ENCODE data around the gene TAF5L. TPM values are rescaled to one million over a fixed set of nuclear protein-coding genes. Genes with fewer than 3 reads are reported as not detected.

TAF5L gene
- total and polyA plus RNA-seq, 2 of the 8 experiments (the other 6 are each of a cell fraction or from before 2014, with no cell fraction given) = 17.7 to 23.3 TPM

DNA sequence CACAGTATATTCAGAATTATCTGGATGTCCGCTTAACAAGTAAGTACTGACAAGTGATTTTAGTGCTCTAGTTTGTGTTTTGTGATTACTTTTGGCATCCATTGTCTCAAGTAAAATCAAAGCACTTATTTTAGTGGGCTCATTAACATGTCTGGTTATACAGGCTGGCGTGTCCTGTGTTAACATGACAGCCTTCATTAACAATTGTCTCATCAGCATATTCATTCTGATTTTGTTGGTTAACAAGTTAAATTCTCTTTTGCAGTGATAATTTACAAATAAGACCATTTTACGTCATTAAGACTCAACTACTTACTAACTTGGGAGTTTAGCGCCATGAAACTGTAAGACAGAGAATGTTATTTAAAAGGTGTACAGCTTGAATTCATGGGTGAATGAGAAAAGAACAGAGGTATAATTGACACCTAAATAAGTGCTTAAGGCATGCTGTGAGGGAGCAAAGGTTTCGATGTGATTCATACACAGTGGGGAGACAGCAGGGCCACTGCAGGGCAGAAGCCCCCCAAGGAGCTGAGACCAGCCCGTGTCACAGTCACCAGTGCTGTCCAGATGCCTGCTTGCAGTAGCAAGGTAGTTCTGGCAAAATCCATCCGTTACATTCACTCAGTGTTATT lies 22.4 kb downstream of the TAF5L start:
- Histone ChIP-seq H2AFZ (ENCODE audit: low read length) (no peak overlapping the region), H2BK20ac (ENCODE audit: low read length) (no peak overlapping the region), H3K23ac (ENCODE audit: insufficient read length) (no peak overlapping the region), H4K91ac (replicated peaks; ENCODE audit: insufficient read length, low read length) (no peak overlapping the region), H3K23me2 (ENCODE audit: low read depth, low read length) (no peaks in the 10 kb centered on the region), H4K8ac (ENCODE audit: extremely low read depth, insufficient read depth, low read length) (no peak overlapping the region), H2BK120ac (replicated peaks; ENCODE audit: low read depth, low read length) (no peak overlapping the region), H3K4me3 (ENCODE audit: extremely low read depth in 1 of 4, insufficient read depth in 2 of 4, low read depth in 3 of 4, low read length in 4 of 4) (no peak overlapping the region), H3K36me3 (ENCODE audit: control insufficient read depth in 2 of 4, insufficient read depth in 4 of 4, low read length in 3 of 4) (peaks cover 0 to 28% (median 13%) of the 10 kb centered on the region in 4 experiments; a peak in 6 of 8 replicates), H3K27ac (ENCODE audit: low read depth, low read length) (no peak overlapping the region), H2AK5ac (ENCODE audit: low read depth, low read length) (no peak overlapping the region), H3K4ac (replicated peaks; ENCODE audit: insufficient read length, low read depth, low read length) (no peak overlapping the region), H3K9me3 (ENCODE audit: insufficient read depth in 2 of 2, low read depth in 1 of 2, low read length in 1 of 2) (no peaks in the 10 kb centered on the region), H2BK15ac (ENCODE audit: low read length) (no peak overlapping the region), H3K79me1 (ENCODE audit: low read depth, low read length) (no peaks in the 10 kb centered on the region), H3K9ac (replicated peaks in 1 of 4; ENCODE audit: extremely low read depth in 1 of 4, low read depth in 3 of 4, low read length in 3 of 4) (no peak overlapping the region), H3K27me3 (replicated peaks in 1 of 4; ENCODE audit: control insufficient read depth in 3 of 4, extremely low read depth in 1 of 4, insufficient read depth in 3 of 4, low read length in 3 of 4) (no peaks in the 10 kb centered on the region), H3K18ac (ENCODE audit: extremely low read depth, low read length) (no peak overlapping the region), H3K14ac (ENCODE audit: insufficient read length) (no peak overlapping the region), H2BK5ac (ENCODE audit: low read depth, low read length) (no peak overlapping the region), H4K5ac (ENCODE audit: insufficient read length, low read depth, low read length) (no peak overlapping the region), H3K4me2 (ENCODE audit: insufficient read depth in 1 of 2, low read depth in 2 of 2, low read length in 2 of 2) (no peak overlapping the region), H2BK12ac (ENCODE audit: low read depth, low read length) (no peak overlapping the region), H4K20me1 (replicated peaks in 1 of 2; ENCODE audit: control insufficient read depth in 1 of 2, insufficient read depth in 2 of 2, low read length in 2 of 2) (no peaks in the 10 kb centered on the region), H3K4me1 (replicated peaks in 1 of 4; ENCODE audit: control insufficient read depth in 3 of 4, insufficient read depth in 4 of 4, low read length in 3 of 4) (peaks cover 0 to 6% (median 2%) of the 10 kb centered on the region in 4 experiments; a peak in 2 of 7 replicates), H3K79me2 (ENCODE audit: control insufficient read depth in 1 of 2, insufficient read depth in 2 of 2, low read length in 2 of 2) (0 out of 4 replicates have a peak, but pooled peaks cover 0 to 3% of the 10 kb centered on the region in 2 experiments), H3K56ac (replicated peaks; ENCODE audit: insufficient read length, low read depth, low read length) (no peak overlapping the region)
- ChIA-PET POLR2A (ENCODE audit: partially characterized antibody) (interaction anchor here (1.1 kb wide), 1 partner anchor 27 kb away, joined by 3 read pairs; no protein-coding TSS in a partner anchor), CTCF (ENCODE audit: partially characterized antibody) (no interaction called here)
- no peak for DNase-seq (ENCODE audit: low read depth in 1 of 2, low spot score in 2 of 2)
- 92% methylated on average over 7 of the region's 7 CpGs; no CpG with 5 or more reads in 1 of the 2 experiments for WGBS, 2 experiments (ENCODE audit: extremely low coverage in 1 of 2, insufficient coverage in 1 of 2, insufficient read length in 1 of 2, insufficient replicate concordance in 2 of 2, low coverage in 1 of 2, low lambda C conversion rate in 2 of 2, missing lambda C conversion rate in 1 of 2)
- FAIRE-seq = no peak
- TF ChIP-seq CBX5 (IDR thresholded peaks at IDR 0.05; ENCODE audit: low read depth, low read length) (no peak), NRF1 (IDR thresholded peaks at IDR 0.05; ENCODE audit: low read depth, low read length) (no peak), RAD21 (IDR thresholded peaks at IDR 0.05 in 1 of 2, conservative IDR thresholded peaks at IDR 0.05 in 1 of 2; ENCODE audit: low read depth in 2 of 2, low read length in 2 of 2) (no peak), TAF7 (optimal IDR thresholded peaks at IDR 0.05; ENCODE audit: borderline replicate concordance, low read depth, low read length) (no peak), RBBP5 (IDR thresholded peaks at IDR 0.05; ENCODE audit: borderline replicate concordance, low read depth, low read length) (no peak), POLR2AphosphoS5 (IDR thresholded peaks at IDR 0.05; ENCODE audit: low read depth, low read length) (no peak), PHF8 (conservative IDR thresholded peaks at IDR 0.05; ENCODE audit: low read depth, low read length) (no peak), TCF12 (IDR thresholded peaks at IDR 0.05; ENCODE audit: low read depth, low read length) (no peak), KDM5A (IDR thresholded peaks at IDR 0.05; ENCODE audit: low read length) (no peak), SP1 (IDR thresholded peaks at IDR 0.05; ENCODE audit: low read depth, low read length) (no peak)
- TF ChIP-seq, protein P1, sequence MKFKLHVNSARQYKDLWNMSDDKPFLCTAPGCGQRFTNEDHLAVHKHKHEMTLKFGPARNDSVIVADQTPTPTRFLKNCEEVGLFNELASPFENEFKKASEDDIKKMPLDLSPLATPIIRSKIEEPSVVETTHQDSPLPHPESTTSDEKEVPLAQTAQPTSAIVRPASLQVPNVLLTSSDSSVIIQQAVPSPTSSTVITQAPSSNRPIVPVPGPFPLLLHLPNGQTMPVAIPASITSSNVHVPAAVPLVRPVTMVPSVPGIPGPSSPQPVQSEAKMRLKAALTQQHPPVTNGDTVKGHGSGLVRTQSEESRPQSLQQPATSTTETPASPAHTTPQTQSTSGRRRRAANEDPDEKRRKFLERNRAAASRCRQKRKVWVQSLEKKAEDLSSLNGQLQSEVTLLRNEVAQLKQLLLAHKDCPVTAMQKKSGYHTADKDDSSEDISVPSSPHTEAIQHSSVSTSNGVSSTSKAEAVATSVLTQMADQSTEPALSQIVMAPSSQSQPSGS (IDR thresholded peaks at IDR 0.05; ENCODE audit: low read length) = no peak
